ENCODE data around the gene SART1. TPM values are rescaled to one million over a fixed set of nuclear protein-coding genes. Genes with fewer than 3 reads are reported as not detected.
"Not testable (repeated sequence)": the region's sequence is repeated elsewhere in the genome, so short reads cannot be mapped to it uniquely, and the experiment has no call there.

SART1 gene
- total RNA-seq, 1 donor from 2014 or later: 37.3 TPM

DNA sequence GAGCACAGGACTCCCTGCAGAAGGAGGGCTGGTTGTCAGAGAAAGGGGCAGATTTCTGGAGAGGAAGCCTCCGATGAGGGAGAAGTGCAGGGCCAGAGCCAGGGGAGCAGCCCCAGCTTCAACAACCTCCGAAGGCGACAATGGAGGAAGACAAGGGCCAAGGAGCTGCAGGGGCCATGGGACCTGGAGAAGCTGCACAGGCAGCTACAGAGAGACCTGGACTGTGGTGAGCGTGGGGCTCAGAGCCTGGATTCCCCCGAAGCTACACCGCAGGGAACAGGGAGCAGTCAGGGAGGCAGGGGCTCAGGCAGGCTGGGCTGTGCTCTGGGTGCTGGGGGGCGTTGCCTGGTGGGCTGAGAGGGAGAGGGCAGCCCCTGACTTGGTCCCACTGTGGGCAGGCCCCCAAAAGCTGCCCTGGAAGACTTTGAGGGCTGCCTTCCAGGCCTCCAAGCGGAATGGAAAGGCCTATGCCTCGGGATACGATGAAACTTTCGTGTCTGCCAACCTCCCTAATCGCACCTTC lies 13.9 kb upstream of the SART1 start:
- no peaks in the 10 kb centered on the region for H3K4me1 Mint-ChIP-seq (ENCODE audit: low read depth)
- H3K27ac Mint-ChIP-seq (ENCODE audit: unreplicated experiment): no peak overlapping the region
- no peaks in the 10 kb centered on the region for H3K9me3 Mint-ChIP-seq (ENCODE audit: low read depth)
- no peaks in the 10 kb centered on the region for H3K36me3 Mint-ChIP-seq (ENCODE audit: low read depth)
- DNase-seq (ENCODE audit: low spot score): no peak
- H3K27me3 Mint-ChIP-seq (ENCODE audit: low read depth): peaks cover 3% of the 10 kb centered on the region
- no peak overlapping the region for H3K4me3 Mint-ChIP-seq (ENCODE audit: unreplicated experiment)
- TF ChIP-seq, protein P1, sequence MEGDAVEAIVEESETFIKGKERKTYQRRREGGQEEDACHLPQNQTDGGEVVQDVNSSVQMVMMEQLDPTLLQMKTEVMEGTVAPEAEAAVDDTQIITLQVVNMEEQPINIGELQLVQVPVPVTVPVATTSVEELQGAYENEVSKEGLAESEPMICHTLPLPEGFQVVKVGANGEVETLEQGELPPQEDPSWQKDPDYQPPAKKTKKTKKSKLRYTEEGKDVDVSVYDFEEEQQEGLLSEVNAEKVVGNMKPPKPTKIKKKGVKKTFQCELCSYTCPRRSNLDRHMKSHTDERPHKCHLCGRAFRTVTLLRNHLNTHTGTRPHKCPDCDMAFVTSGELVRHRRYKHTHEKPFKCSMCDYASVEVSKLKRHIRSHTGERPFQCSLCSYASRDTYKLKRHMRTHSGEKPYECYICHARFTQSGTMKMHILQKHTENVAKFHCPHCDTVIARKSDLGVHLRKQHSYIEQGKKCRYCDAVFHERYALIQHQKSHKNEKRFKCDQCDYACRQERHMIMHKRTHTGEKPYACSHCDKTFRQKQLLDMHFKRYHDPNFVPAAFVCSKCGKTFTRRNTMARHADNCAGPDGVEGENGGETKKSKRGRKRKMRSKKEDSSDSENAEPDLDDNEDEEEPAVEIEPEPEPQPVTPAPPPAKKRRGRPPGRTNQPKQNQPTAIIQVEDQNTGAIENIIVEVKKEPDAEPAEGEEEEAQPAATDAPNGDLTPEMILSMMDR (IDR thresholded peaks at IDR 0.05): no peak

DNA sequence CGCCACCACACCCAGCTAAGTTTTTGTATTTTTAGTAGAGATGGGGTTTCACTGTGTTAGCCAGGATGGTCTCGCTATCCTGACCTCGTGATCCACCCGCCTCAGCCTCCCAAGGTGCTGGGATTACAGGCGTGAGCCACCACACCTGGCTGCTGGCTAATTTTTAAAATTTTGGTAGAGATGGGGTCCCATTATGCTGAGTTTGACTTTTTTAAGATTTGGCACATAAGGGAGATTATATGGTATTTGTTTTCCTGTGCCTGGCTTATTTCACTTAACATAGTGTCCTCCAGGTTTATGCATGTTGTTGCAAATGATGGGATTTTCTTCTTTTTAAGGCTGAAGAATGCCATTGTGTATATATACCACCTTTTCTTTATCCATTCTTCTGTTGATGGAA lies 10.8 kb upstream of the SART1 start:
- not testable (repeated sequence) for H3K4me3 Mint-ChIP-seq (ENCODE audit: unreplicated experiment); H3K9me3 Mint-ChIP-seq (ENCODE audit: low read depth); H3K27me3 Mint-ChIP-seq (ENCODE audit: low read depth); H3K27ac Mint-ChIP-seq (ENCODE audit: unreplicated experiment); DNase-seq (ENCODE audit: low spot score); H3K36me3 Mint-ChIP-seq (ENCODE audit: low read depth); H3K4me1 Mint-ChIP-seq (ENCODE audit: low read depth)

DNA sequence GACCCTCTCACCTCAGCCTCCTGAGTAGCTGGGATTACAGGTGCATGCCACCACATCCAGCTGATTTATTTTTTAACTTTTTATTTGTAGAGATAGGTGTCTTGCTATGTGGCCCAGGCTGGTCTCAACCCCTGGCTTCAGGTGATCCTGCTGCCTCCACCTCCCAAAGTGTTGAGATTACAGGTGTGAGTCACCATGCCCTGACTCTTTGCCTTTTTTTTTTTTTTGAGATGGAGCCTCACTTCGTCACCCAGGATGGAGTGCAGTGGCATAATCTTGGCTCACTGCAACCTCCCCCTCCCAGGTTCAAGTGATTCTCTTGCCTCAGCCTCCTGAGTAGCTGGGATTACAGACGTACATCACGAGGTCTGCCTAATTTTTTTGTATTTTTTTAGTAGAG lies 9.9 kb upstream of the SART1 start:
- H3K4me1 Mint-ChIP-seq (ENCODE audit: low read depth); H3K27ac Mint-ChIP-seq (ENCODE audit: unreplicated experiment); H3K9me3 Mint-ChIP-seq (ENCODE audit: low read depth); DNase-seq (ENCODE audit: low spot score); H3K36me3 Mint-ChIP-seq (ENCODE audit: low read depth); H3K27me3 Mint-ChIP-seq (ENCODE audit: low read depth); H3K4me3 Mint-ChIP-seq (ENCODE audit: unreplicated experiment): not testable (repeated sequence)

DNA sequence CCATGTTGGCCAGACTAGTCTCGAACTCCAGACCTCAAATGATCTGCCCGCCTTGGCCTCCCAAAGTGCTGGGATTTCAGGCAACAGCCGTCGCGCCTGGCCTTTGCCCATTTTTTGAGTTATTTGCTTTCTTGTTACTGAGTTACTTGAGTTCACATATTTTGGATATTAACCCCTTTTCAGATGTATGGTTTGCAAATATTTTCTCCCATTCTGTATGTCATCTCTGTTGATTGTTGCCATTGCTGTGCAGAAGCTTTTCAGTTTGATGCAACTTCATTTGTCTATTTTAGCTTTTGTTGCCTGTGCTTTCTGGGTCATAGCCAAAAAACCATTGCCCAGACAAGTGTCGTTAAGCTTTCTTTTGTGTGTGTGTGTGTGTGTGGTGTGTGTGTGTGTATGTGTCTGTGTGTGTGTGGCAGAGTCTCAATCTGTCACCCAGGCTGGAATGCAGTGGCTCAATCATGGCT lies 9.4 kb upstream of the SART1 start:
- TF ChIP-seq, protein P1 (IDR thresholded peaks at IDR 0.05): no peak
- H3K4me3 Mint-ChIP-seq (ENCODE audit: unreplicated experiment): no peak overlapping the region
- H3K27me3 Mint-ChIP-seq (ENCODE audit: low read depth): peaks cover 3% of the 10 kb centered on the region
- no peaks in the 10 kb centered on the region for H3K36me3 Mint-ChIP-seq (ENCODE audit: low read depth)
- H3K9me3 Mint-ChIP-seq (ENCODE audit: low read depth): no peaks in the 10 kb centered on the region
- no peak overlapping the region for H3K27ac Mint-ChIP-seq (ENCODE audit: unreplicated experiment)
- DNase-seq (ENCODE audit: low spot score): no peak
- H3K4me1 Mint-ChIP-seq (ENCODE audit: low read depth): no peaks in the 10 kb centered on the region

DNA sequence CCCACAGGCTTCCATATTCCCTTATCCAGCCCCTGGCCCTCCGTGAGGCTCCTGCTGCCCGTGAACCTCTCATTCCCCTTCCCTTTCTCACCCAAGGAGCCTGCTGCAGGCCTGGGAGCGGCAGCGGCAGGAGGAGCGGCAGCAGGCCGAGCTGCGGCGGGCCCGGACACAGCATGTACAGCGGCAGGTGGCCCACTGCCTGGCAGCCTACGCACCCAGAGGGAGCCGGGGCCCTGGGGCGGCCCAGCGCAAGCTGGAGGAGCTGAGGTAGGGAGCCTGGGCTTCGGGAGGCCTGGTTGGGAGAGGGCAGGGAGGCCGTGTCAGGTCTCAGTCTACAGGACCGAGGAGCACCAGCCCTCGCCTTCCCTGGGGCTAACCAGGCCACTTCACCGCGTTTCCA lies 8.1 kb upstream of the SART1 start:
- H3K27me3 Mint-ChIP-seq (ENCODE audit: low read depth): peaks cover 3% of the 10 kb centered on the region
- no peak for DNase-seq (ENCODE audit: low spot score)
- no peak overlapping the region for H3K27ac Mint-ChIP-seq (ENCODE audit: unreplicated experiment)
- no peaks in the 10 kb centered on the region for H3K36me3 Mint-ChIP-seq (ENCODE audit: low read depth)
- no peaks in the 10 kb centered on the region for H3K4me1 Mint-ChIP-seq (ENCODE audit: low read depth)
- TF ChIP-seq, protein P1 (IDR thresholded peaks at IDR 0.05): no peak
- H3K4me3 Mint-ChIP-seq (ENCODE audit: unreplicated experiment): no peak overlapping the region
- no peaks in the 10 kb centered on the region for H3K9me3 Mint-ChIP-seq (ENCODE audit: low read depth)

DNA sequence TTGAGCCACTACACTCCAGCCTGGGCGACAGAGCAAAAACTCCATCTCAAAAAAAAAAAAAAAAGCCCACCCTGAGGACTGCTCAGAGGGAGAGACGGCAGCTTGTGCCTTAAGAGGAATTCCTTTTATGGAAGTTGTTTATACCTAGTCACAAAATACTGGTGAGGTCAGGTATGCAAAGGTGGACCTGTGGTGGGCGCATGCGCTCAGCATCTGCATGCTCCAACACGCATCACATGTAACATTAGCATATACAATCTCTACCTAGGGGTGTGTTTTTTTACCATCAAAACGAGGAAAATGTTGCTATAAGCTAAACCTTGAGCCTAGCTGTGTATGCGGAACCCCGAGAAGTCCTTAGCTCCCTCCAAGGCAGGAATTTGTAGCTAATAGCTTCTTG lies 6.8 kb upstream of the SART1 start:
- H3K4me3 Mint-ChIP-seq (ENCODE audit: unreplicated experiment): no peak overlapping the region
- H3K4me1 Mint-ChIP-seq (ENCODE audit: low read depth): no peaks in the 10 kb centered on the region
- H3K27ac Mint-ChIP-seq (ENCODE audit: unreplicated experiment): no peak overlapping the region
- H3K27me3 Mint-ChIP-seq (ENCODE audit: low read depth): no peaks in the 10 kb centered on the region
- DNase-seq (ENCODE audit: low spot score): no peak
- no peaks in the 10 kb centered on the region for H3K9me3 Mint-ChIP-seq (ENCODE audit: low read depth)
- TF ChIP-seq, protein P1 (IDR thresholded peaks at IDR 0.05): no peak
- no peaks in the 10 kb centered on the region for H3K36me3 Mint-ChIP-seq (ENCODE audit: low read depth)

Measured in chondrocyte (in vitro differentiated cells).